ENCODE measurements around the gene CDHR1. TPM values are rescaled to one million over a fixed set of nuclear protein-coding genes. Genes with fewer than 3 reads are reported as not detected.
A peak's percentile ranks its signal among the peaks of the same experiment; 100 is the strongest.

Gene CDHR1
- total RNA-seq, 1 experiment from 2014 or later = 5.0 TPM

DNA sequence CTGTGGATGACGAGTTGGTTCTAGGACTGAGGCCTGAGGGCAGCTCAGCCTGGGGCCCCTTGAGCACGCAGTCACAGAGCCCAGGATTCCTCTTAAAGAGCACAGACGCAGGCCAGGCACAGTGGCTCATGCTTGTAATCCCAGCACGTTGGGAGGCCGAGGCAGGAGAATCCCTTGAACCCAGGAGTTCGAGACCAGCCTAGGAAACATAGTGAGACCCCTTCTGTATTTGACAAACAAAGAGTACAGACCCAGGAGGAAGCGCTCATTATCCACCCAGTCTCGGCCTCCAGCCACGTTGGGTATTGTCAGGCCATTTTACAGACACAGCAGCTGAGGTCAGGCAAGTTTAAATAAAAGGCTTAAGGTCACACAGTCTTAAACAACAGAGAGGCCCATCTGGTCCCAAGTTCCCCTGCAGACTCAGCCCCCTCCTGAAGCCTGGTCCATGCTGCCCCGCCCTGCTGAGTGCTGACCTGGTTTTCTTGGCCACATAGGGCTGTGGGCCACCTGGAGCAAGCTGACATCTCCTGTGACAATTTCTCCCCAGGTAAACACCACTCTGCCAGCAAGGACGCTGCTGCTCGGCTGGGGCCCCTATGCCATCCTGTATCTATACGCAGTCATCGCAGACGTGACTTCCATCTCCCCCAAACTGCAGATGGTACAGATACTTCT is 63.1 kb downstream of the CDHR1 start:
- 0 out of 2 replicates have a peak, but pooled peaks cover 3% of the 10 kb centered on the region for H3K4me1 Mint-ChIP-seq
- H3K9me3 Mint-ChIP-seq = peaks cover 5% of the 10 kb centered on the region; the same call in 1 of the 2 replicates
- no peak overlapping the region for H3K27ac Mint-ChIP-seq
- ChIA-PET CTCF (interaction anchor here (0.7 to 4.5 kb wide), 36 partner anchors 8 to 408 kb away, joined by 3 to 48 read pairs (median 6); partner anchors contain the start of genes CCSER2, CDHR1 and RGR), POLR2A (interaction anchor here (0.8 kb wide), 1 partner anchor 71 kb away, joined by 3 read pairs; no protein-coding TSS in a partner anchor)
- H3K36me3 Mint-ChIP-seq = no peaks in the 10 kb centered on the region
- no peak for TF ChIP-seq NFATC4 (CRISPR knock-in tag; IDR thresholded peaks at IDR 0.05)
- TF ChIP-seq TP53 (CRISPR knock-in tag; IDR thresholded peaks at IDR 0.05) = no peak
- TF ChIP-seq SP1 (CRISPR knock-in tag; conservative IDR thresholded peaks at IDR 0.05) = peak; percentile 8; the same call in 1 of the 2 replicates
- no peak for DNase-seq (ENCODE audit: low spot score)
- ATAC-seq = no peak
- no peak overlapping the region for H3K4me3 Mint-ChIP-seq
- H3K27me3 Mint-ChIP-seq (ENCODE audit: low read depth) = peaks cover 17% of the 10 kb centered on the region

DNA sequence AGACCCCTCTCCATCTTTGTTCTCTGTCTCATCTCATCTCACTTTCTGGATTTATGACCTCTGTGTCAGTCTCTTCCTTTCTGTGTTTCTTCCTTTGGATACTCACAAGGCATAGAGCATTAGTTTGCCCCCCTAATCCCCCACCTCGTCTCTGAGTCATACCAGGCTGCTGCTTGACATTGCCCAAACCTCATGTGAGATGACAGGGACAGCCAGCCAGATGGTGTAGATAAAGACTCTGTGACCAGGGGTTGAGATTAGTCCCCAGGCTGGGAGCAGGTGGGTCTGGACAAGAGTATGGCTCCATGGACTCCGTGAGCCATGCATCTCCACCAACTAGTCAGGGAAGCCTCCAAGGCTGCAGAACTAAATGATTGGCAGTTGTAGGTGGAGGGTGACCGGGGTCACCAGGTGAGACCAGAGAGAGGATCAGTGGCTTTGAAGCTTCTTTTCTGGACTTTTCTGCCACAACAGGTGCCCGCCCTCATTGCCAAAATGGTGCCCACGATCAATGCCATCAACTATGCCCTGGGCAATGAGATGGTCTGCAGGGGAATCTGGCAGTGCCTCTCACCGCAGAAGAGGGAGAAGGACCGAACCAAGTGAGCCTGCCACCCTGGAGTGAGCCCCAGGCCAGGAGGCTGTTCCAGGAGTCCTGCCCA is 63.8 kb downstream of the CDHR1 start:
- peaks cover 5% of the 10 kb centered on the region; the same call in 1 of the 2 replicates for H3K9me3 Mint-ChIP-seq
- 0 out of 2 replicates have a peak, but pooled peaks cover 3% of the 10 kb centered on the region for H3K4me1 Mint-ChIP-seq
- ChIA-PET POLR2A (no interaction called here), CTCF (interaction anchor here (1.7 to 4.5 kb wide), 6 partner anchors 8 to 279 kb away, joined by 6 to 48 read pairs (median 20); partner anchors contain the start of gene CCSER2)
- H3K27ac Mint-ChIP-seq = no peak overlapping the region
- ATAC-seq (no peak), DNase-seq (ENCODE audit: low spot score) (no peak)
- no peaks in the 10 kb centered on the region for H3K36me3 Mint-ChIP-seq
- TF ChIP-seq SMAD4 (CRISPR knock-in tag; IDR thresholded peaks at IDR 0.05) (no peak), MXD4 (CRISPR knock-in tag; IDR thresholded peaks at IDR 0.05; ENCODE audit: borderline replicate concordance) (no peak), GRHL2 (CRISPR knock-in tag; IDR thresholded peaks at IDR 0.05; ENCODE audit: insufficient replicate concordance, severe bottlenecking) (no peak), ZNF138 (CRISPR knock-in tag; conservative IDR thresholded peaks at IDR 0.05) (no peak), FOXP1 (CRISPR knock-in tag; IDR thresholded peaks at IDR 0.05; ENCODE audit: borderline replicate concordance) (no peak), JAZF1 (CRISPR knock-in tag; IDR thresholded peaks at IDR 0.05) (no peak), GABPB1 (CRISPR knock-in tag; IDR thresholded peaks at IDR 0.05) (no peak)
- TF ChIP-seq, protein P1, sequence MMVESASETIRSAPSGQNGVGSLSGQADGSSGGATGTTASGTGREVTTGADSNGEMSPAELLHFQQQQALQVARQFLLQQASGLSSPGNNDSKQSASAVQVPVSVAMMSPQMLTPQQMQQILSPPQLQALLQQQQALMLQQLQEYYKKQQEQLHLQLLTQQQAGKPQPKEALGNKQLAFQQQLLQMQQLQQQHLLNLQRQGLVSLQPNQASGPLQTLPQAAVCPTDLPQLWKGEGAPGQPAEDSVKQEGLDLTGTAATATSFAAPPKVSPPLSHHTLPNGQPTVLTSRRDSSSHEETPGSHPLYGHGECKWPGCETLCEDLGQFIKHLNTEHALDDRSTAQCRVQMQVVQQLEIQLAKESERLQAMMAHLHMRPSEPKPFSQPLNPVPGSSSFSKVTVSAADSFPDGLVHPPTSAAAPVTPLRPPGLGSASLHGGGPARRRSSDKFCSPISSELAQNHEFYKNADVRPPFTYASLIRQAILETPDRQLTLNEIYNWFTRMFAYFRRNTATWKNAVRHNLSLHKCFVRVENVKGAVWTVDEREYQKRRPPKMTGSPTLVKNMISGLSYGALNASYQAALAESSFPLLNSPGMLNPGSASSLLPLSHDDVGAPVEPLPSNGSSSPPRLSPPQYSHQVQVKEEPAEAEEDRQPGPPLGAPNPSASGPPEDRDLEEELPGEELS (CRISPR knock-in tag; IDR thresholded peaks at IDR 0.05) = no peak
- TF ChIP-seq, protein P2, sequence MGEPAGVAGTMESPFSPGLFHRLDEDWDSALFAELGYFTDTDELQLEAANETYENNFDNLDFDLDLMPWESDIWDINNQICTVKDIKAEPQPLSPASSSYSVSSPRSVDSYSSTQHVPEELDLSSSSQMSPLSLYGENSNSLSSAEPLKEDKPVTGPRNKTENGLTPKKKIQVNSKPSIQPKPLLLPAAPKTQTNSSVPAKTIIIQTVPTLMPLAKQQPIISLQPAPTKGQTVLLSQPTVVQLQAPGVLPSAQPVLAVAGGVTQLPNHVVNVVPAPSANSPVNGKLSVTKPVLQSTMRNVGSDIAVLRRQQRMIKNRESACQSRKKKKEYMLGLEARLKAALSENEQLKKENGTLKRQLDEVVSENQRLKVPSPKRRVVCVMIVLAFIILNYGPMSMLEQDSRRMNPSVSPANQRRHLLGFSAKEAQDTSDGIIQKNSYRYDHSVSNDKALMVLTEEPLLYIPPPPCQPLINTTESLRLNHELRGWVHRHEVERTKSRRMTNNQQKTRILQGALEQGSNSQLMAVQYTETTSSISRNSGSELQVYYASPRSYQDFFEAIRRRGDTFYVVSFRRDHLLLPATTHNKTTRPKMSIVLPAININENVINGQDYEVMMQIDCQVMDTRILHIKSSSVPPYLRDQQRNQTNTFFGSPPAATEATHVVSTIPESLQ (CRISPR knock-in tag; IDR thresholded peaks at IDR 0.05) = no peak
- TF ChIP-seq, protein P3, sequence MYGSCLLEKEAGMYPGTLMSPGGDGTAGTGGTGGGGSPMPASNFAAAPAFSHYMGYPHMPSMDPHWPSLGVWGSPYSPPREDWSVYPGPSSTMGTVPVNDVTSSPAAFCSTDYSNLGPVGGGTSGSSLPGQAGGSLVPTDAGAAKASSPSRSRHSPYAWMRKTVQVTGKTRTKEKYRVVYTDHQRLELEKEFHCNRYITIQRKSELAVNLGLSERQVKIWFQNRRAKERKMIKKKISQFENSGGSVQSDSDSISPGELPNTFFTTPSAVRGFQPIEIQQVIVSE (CRISPR knock-in tag; IDR thresholded peaks at IDR 0.05; ENCODE audit: borderline replicate concordance) = no peak
- TF ChIP-seq, protein P4, sequence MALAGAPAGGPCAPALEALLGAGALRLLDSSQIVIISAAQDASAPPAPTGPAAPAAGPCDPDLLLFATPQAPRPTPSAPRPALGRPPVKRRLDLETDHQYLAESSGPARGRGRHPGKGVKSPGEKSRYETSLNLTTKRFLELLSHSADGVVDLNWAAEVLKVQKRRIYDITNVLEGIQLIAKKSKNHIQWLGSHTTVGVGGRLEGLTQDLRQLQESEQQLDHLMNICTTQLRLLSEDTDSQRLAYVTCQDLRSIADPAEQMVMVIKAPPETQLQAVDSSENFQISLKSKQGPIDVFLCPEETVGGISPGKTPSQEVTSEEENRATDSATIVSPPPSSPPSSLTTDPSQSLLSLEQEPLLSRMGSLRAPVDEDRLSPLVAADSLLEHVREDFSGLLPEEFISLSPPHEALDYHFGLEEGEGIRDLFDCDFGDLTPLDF (CRISPR knock-in tag; IDR thresholded peaks at IDR 0.05) = no peak
- TF ChIP-seq, protein P5, sequence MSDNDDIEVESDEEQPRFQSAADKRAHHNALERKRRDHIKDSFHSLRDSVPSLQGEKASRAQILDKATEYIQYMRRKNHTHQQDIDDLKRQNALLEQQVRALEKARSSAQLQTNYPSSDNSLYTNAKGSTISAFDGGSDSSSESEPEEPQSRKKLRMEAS (CRISPR knock-in tag; IDR thresholded peaks at IDR 0.05) = no peak
- H3K4me3 Mint-ChIP-seq = no peak overlapping the region
- peaks cover 17% of the 10 kb centered on the region for H3K27me3 Mint-ChIP-seq (ENCODE audit: low read depth)

Measured in WTC11 (cell line).